OCI-LY1 (cell line): Measurements from ENCODE around the gene TRMT1L.
A peak's percentile ranks its signal among the peaks of the same experiment; 100 is the strongest.

Source experiments
- H2AFZ ChIP-seq: fragments of 200-600 bp; sonication (generic), shearing (Covaris generic); 2 replicates; pipeline ENCODE4 v1.6.0; 2014; ENCODE audit warnings: antibody characterized with exemption, mild to moderate bottlenecking, low read length
- H3F3A ChIP-seq: fragments of 200-600 bp; sonication (generic), shearing (Covaris generic); 2 replicates; pipeline ENCODE4 v1.6.0; 2014; ENCODE audit warnings: mild to moderate bottlenecking, antibody characterized with exemption, low read length, moderate library complexity; ENCODE audit not compliant: insufficient read depth
- H3K27ac ChIP-seq: fragments of 200-600 bp; sonication (generic); 2 replicates; pipeline ENCODE4 v1.5.1; 2014; ENCODE audit warnings: low read length, mixed run types, mild to moderate bottlenecking, low read depth; ENCODE audit not compliant: poor library complexity, severe bottlenecking
- H3K27me3 ChIP-seq: fragments of 200-600 bp; sonication (generic); 2 replicates; pipeline ENCODE4 v1.6.0; 2014; ENCODE audit warnings: antibody characterized with exemption, mild to moderate bottlenecking, low read length, moderate library complexity; ENCODE audit not compliant: insufficient read depth
- H3K36me3 ChIP-seq: fragments of 200-600 bp; sonication (generic); 2 replicates; pipeline ENCODE4 v1.6.1; 2014; ENCODE audit warnings: mild to moderate bottlenecking, antibody characterized with exemption, low read length, moderate library complexity, mixed read lengths; ENCODE audit not compliant: insufficient read depth
- H3K4me1 ChIP-seq: fragments of 200-600 bp; sonication (generic); 2 replicates; pipeline ENCODE4 v1.5.1; 2014; ENCODE audit warnings: mild to moderate bottlenecking, low read length, moderate library complexity; ENCODE audit not compliant: insufficient read depth, severe bottlenecking
- H3K4me2 ChIP-seq: fragments of 200-600 bp; sonication (generic), shearing (Covaris generic); 2 replicates; pipeline ENCODE4 v1.6.1; 2014; ENCODE audit warnings: low read length
- H3K4me3 ChIP-seq: fragments of 200-600 bp; sonication (generic); 2 replicates; pipeline ENCODE4 v1.5.1; 2014; ENCODE audit warnings: low read length, low read depth, mild to moderate bottlenecking, mixed read lengths; ENCODE audit not compliant: poor library complexity, severe bottlenecking
- H3K79me2 ChIP-seq: fragments of 200-600 bp; shearing (Covaris generic); 2 replicates; pipeline ENCODE4 v1.6.1; 2016; ENCODE audit warnings: mixed run types, low read length, mixed read lengths; ENCODE audit not compliant: insufficient read depth
- H3K9ac ChIP-seq: fragments of 200-600 bp; sonication (generic), shearing (Covaris generic); 2 replicates; pipeline ENCODE4 v1.6.1; 2014; ENCODE audit warnings: mild to moderate bottlenecking, low read length, mixed read lengths
- H3K9me2 ChIP-seq: fragments of 200-600 bp; sonication (generic), shearing (Covaris generic); 2 replicates; pipeline ENCODE4 v1.6.1; 2014; ENCODE audit warnings: low read depth, mild to moderate bottlenecking, low read length, mixed read lengths
- H3K9me3 ChIP-seq: fragments of 200-600 bp; shearing (Covaris generic); 2 replicates; pipeline ENCODE4 v1.6.1; 2014; ENCODE audit warnings: low read length, mixed read lengths
- H4K20me1 ChIP-seq: fragments of 200-600 bp; sonication (generic), shearing (Covaris generic); 2 replicates; pipeline ENCODE4 v1.6.0; 2016; ENCODE audit warnings: mild to moderate bottlenecking, low read length; ENCODE audit not compliant: insufficient read depth
- CTCF ChIP-seq: fragments of 200-600 bp; sonication (generic), shearing (Covaris generic); IDR thresholded peaks from 2 replicates; pipeline ENCODE4 v1.5.1; 2017; ENCODE audit warnings: mild to moderate bottlenecking, antibody characterized with exemption, low read length, moderate library complexity, mixed read lengths
- EZH2 ChIP-seq: fragments of 200-600 bp; sonication (generic), shearing (Covaris generic); IDR thresholded peaks from 2 replicates; pipeline ENCODE4 v1.8.0; 2017; ENCODE audit warnings: borderline replicate concordance, mixed run types, mild to moderate bottlenecking, antibody characterized with exemption, low read length, moderate library complexity, mixed read lengths

Gene TRMT1L

GRCh38 chr1:185159966-185160365 is 3.2 kb upstream of the TRMT1L start:
- no peaks in the 10 kb centered on the region for H3K9me3 ChIP-seq
- peaks cover 17% of the 10 kb centered on the region for H3K4me1 ChIP-seq
- H3K79me2 ChIP-seq = peaks cover 7% of the 10 kb centered on the region
- no peak for TF ChIP-seq EZH2
- no peak for TF ChIP-seq CTCF
- H3K4me3 ChIP-seq = no peak overlapping the region
- H3K9ac ChIP-seq = no peak overlapping the region
- H2AFZ ChIP-seq = no peak overlapping the region
- H3K36me3 ChIP-seq = no peaks in the 10 kb centered on the region
- H3K4me2 ChIP-seq = no peak overlapping the region
- no peaks in the 10 kb centered on the region for H3K9me2 ChIP-seq
- no peak overlapping the region for H3K27ac ChIP-seq
- H3F3A ChIP-seq = no peaks in the 10 kb centered on the region
- no peaks in the 10 kb centered on the region for H4K20me1 ChIP-seq
- no peaks in the 10 kb centered on the region for H3K27me3 ChIP-seq

- no peaks in the 10 kb centered on the region for H3K9me3 ChIP-seq
- H3K4me1 ChIP-seq = peaks cover 22% of the 10 kb centered on the region
- no peaks in the 10 kb centered on the region for H4K20me1 ChIP-seq
- H3K4me3 ChIP-seq = no peak overlapping the region
- no peaks in the 10 kb centered on the region for H3K27me3 ChIP-seq
- no peak overlapping the region for H3K27ac ChIP-seq
- peaks cover 7% of the 10 kb centered on the region for H3K79me2 ChIP-seq
- H3K36me3 ChIP-seq = no peaks in the 10 kb centered on the region
- no peak overlapping the region for H2AFZ ChIP-seq
- no peak overlapping the region for H3K4me2 ChIP-seq
- no peaks in the 10 kb centered on the region for H3F3A ChIP-seq
- H3K9ac ChIP-seq = no peak overlapping the region
- H3K9me2 ChIP-seq = no peaks in the 10 kb centered on the region
- TF ChIP-seq CTCF = no peak
- TF ChIP-seq EZH2 = no peak
Observed at GRCh38 chr1:185158800-185159199, 2.0 kb upstream of the TRMT1L start.

- no peak for TF ChIP-seq CTCF
- no peak for TF ChIP-seq EZH2
- Histone ChIP-seq H3K27me3 (no peaks in the 10 kb centered on the region), H3K27ac (no peak overlapping the region)
Observed at GRCh38 chr1:185157599-185158412, 1.1 kb upstream of the TRMT1L start.

More at GRCh38 chr1:185157599-185158412, 1.1 kb upstream of the TRMT1L start:
- peak overlapping the region; percentile 84 for H3K4me2 ChIP-seq
- H2AFZ ChIP-seq = peak overlapping the region; percentile 44; the same call in 1 of the 2 replicates
- H4K20me1 ChIP-seq = no peaks in the 10 kb centered on the region
- peak overlapping the region; percentile 70 for H3K9ac ChIP-seq
- no peaks in the 10 kb centered on the region for H3K9me3 ChIP-seq
- peaks cover 22% of the 10 kb centered on the region for H3K4me1 ChIP-seq
- H3K4me3 ChIP-seq = peak overlapping the region; percentile 89
- H3K9me2 ChIP-seq = no peaks in the 10 kb centered on the region
- H3F3A ChIP-seq = no peaks in the 10 kb centered on the region
- H3K79me2 ChIP-seq = peaks cover 7% of the 10 kb centered on the region
- no peaks in the 10 kb centered on the region for H3K36me3 ChIP-seq
